ENCODE data around the gene FGF18. TPM values are rescaled to one million over a fixed set of nuclear protein-coding genes. Genes with fewer than 3 reads are reported as not detected.

FGF18 gene
- total RNA-seq, 4 donors from 2014 or later: 0.66 to 0.91 (median 0.86) TPM; not detected in 1

GRCh38 chr5:171431251-171431777 lies 11.9 kb downstream of the FGF18 start:
- Histone ChIP-seq H3K27ac (replicated peaks in 1 of 4) (no peak overlapping the region), H3K4me3 (no peak overlapping the region), H3K9me3 (no peaks in the 10 kb centered on the region), H3K27me3 (no peaks in the 10 kb centered on the region), H3K4me1 (peaks cover 0 to 5% (median 0%) of the 10 kb centered on the region in 4 donors), H3K36me3 (no peaks in the 10 kb centered on the region)
- TF ChIP-seq POLR2A (IDR thresholded peaks at IDR 0.05; ENCODE audit: low read depth): no peak
- TF ChIP-seq, protein P1, sequence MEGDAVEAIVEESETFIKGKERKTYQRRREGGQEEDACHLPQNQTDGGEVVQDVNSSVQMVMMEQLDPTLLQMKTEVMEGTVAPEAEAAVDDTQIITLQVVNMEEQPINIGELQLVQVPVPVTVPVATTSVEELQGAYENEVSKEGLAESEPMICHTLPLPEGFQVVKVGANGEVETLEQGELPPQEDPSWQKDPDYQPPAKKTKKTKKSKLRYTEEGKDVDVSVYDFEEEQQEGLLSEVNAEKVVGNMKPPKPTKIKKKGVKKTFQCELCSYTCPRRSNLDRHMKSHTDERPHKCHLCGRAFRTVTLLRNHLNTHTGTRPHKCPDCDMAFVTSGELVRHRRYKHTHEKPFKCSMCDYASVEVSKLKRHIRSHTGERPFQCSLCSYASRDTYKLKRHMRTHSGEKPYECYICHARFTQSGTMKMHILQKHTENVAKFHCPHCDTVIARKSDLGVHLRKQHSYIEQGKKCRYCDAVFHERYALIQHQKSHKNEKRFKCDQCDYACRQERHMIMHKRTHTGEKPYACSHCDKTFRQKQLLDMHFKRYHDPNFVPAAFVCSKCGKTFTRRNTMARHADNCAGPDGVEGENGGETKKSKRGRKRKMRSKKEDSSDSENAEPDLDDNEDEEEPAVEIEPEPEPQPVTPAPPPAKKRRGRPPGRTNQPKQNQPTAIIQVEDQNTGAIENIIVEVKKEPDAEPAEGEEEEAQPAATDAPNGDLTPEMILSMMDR (IDR thresholded peaks at IDR 0.05): no peak
- TF ChIP-seq POLR2AphosphoS5 (IDR thresholded peaks at IDR 0.05): no peak
- no peak for TF ChIP-seq EP300 (IDR thresholded peaks at IDR 0.05)
- intact Hi-C loops (cut with DNase I): no loop called here
- 97% methylated on average over 7 of the region's 7 CpGs for WGBS
- no peak for DNase-seq (ENCODE audit: extremely low spot score)

- H3K27ac ChIP-seq (replicated peaks in 1 of 4): no peak overlapping the region
- TF ChIP-seq POLR2A (IDR thresholded peaks at IDR 0.05; ENCODE audit: low read depth) (no peak), EP300 (IDR thresholded peaks at IDR 0.05) (no peak), POLR2AphosphoS5 (IDR thresholded peaks at IDR 0.05) (no peak)
- TF ChIP-seq, protein P1 (IDR thresholded peaks at IDR 0.05): no peak
- H3K36me3 ChIP-seq: no peaks in the 10 kb centered on the region
- 91% methylated on average over 7 of the region's 8 CpGs for WGBS
- peaks cover 0 to 5% (median 0%) of the 10 kb centered on the region in 4 donors for H3K4me1 ChIP-seq
- no peak overlapping the region for H3K4me3 ChIP-seq
- no peak for DNase-seq (ENCODE audit: extremely low spot score)
- intact Hi-C loops (cut with DNase I): no loop called here
- H3K27me3 ChIP-seq: no peaks in the 10 kb centered on the region
- no peaks in the 10 kb centered on the region for H3K9me3 ChIP-seq
Observed at GRCh38 chr5:171432076-171432475, 12.6 kb downstream of the FGF18 start.

DNA sequence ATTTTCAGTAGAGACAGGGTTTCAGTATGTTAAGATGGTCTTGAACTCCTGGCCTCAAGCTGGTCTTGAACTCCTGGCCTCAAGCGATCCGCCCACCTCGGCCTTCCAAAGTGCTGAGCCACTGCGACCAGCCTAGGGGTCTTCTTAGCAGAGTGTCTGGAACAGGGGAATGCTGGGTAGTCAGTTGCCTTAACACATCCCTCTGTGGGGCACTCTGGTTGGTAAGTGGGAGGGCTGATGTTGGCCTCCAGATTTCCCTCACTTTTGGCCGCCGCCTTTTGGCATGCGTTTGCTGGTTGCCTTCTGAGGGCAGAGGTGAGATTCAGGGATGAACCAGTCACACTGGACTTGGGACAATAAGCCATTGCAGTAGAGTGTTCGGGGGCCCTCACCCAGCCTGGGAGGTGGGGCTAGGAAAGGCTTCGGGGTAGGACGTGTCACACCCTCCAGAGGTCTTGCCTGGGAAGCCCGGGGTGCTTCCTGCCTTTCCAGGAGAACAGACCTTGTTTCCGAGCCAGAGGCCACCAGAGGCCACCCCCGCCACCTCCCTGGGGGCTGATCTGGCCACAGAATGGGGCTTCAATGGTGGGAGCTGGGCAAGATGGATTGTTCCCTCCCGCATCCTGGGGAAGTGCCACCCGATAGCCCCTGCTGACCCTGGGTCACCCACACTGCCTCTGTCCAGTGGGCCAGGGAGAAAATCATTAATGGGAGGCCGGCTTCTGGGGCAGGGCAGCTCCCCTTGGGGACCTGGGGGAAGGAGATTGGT lies 13.3 kb downstream of the FGF18 start:
- 88% methylated on average over 14 of the region's 16 CpGs for WGBS
- no peaks in the 10 kb centered on the region for H3K9me3 ChIP-seq
- TF ChIP-seq, protein P1 (IDR thresholded peaks at IDR 0.05): no peak
- TF ChIP-seq POLR2A (IDR thresholded peaks at IDR 0.05; ENCODE audit: low read depth): no peak
- no peak for TF ChIP-seq EP300 (IDR thresholded peaks at IDR 0.05)
- no peak for TF ChIP-seq POLR2AphosphoS5 (IDR thresholded peaks at IDR 0.05)
- DNase-seq (ENCODE audit: extremely low spot score): no peak
- no peaks in the 10 kb centered on the region for H3K27me3 ChIP-seq
- intact Hi-C loops (cut with DNase I): no loop called here
- H3K36me3 ChIP-seq: no peaks in the 10 kb centered on the region
- H3K27ac ChIP-seq (replicated peaks in 1 of 4): no peak overlapping the region
- peaks cover 0 to 8% (median 0%) of the 10 kb centered on the region in 4 donors for H3K4me1 ChIP-seq
- no peak overlapping the region for H3K4me3 ChIP-seq

- intact Hi-C loops (cut with DNase I): no loop called here
- no peak overlapping the region for H3K4me3 ChIP-seq
Observed at GRCh38 chr5:171433352-171433698, 13.9 kb downstream of the FGF18 start.

More at GRCh38 chr5:171433352-171433698, 13.9 kb downstream of the FGF18 start:
- Histone ChIP-seq H3K4me1 (peaks cover 0 to 11% (median 0%) of the 10 kb centered on the region in 4 donors), H3K36me3 (no peaks in the 10 kb centered on the region), H3K27ac (replicated peaks in 1 of 4) (no peak overlapping the region), H3K9me3 (no peaks in the 10 kb centered on the region), H3K27me3 (no peaks in the 10 kb centered on the region)
- WGBS: 76% methylated on average over 6 of the region's 6 CpGs
- DNase-seq (ENCODE audit: extremely low spot score): no peak
- TF ChIP-seq, protein P1 (IDR thresholded peaks at IDR 0.05): no peak
- TF ChIP-seq EP300 (IDR thresholded peaks at IDR 0.05) (no peak), POLR2A (IDR thresholded peaks at IDR 0.05; ENCODE audit: low read depth) (no peak), POLR2AphosphoS5 (IDR thresholded peaks at IDR 0.05) (no peak)
